WERI-Rb-1 (cell line): ENCODE data around the gene AP1B1.

Experiments used
- DNase-seq: peaks from one replicate; pipeline ENCODE4 v3.0.0-alpha.2; 2020
- H3K27ac ChIP-seq: fragments of 250-450 bp; sonication (Bioruptor Pico); 2 replicates; pipeline ENCODE4 v1.5.1; 2020; ENCODE audit warnings: mild to moderate bottlenecking, moderate library complexity
- H3K27me3 ChIP-seq: fragments of 250-450 bp; sonication (Bioruptor Pico); 2 replicates; pipeline ENCODE4 v1.5.1; 2021; ENCODE audit warnings: mild to moderate bottlenecking, low read depth, moderate library complexity; ENCODE audit not compliant: insufficient read depth, severe bottlenecking
- H3K36me3 ChIP-seq: fragments of 250-450 bp; sonication (Bioruptor Pico); 2 replicates; pipeline ENCODE4 v1.5.1; 2020; ENCODE audit warnings: mild to moderate bottlenecking, moderate library complexity
- H3K4me3 ChIP-seq: 2 replicates; pipeline ENCODE4 v1.5.1; 2011; ENCODE audit warnings: low read depth, mild to moderate bottlenecking, control low read depth, low read length
- H3K9me3 ChIP-seq: fragments of 250-450 bp; sonication (Bioruptor Pico); 2 replicates; pipeline ENCODE4 v1.5.1; 2021; ENCODE audit warnings: mild to moderate bottlenecking, moderate library complexity; ENCODE audit not compliant: severe bottlenecking
- TF ChIP-seq, protein P1 (sequence below): IDR thresholded peaks from 2 replicates; pipeline ENCODE4 v1.5.1; 2011; ENCODE audit warnings: low read depth, mild to moderate bottlenecking, control low read depth, inconsistent platforms, low read length

Gene AP1B1

DNA sequence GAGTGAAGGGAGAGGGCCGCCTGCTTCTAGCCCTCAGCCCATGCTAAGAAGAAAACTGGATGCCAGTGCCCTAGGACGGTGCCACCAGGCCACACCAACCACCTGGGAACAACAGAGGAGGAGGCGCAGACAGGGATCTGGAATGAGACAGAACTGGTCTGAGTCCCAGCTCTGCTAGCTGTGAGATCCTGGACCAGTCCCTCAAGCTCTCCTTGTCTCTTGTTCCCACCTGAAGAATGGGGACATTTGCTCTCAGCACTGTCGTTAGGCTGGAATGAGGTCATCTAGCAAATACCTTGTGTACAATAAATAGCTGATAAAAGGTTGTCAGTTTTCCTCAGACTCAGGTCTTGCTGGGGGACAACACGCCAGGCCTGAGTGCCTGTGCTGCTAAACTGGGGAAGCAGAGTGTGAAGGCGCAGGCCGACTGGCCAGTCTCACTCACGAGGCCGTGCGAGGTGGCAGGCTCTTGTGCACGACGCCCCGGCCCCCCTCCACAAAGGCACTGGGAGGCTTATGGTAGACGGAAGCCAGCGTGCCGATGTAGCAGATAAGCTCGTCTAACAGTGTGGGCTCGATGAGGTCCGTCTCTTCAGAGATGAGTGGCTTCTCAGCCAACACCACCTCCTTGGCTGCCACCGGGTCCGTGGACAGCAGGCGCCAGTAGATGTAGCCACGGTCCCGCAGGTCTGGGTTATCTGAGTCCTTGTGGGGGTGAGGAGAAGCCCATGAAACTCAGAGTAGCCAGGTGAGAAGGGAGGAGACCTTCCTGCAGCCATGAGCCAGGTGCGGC is 47.1 kb downstream of the AP1B1 start:
- H3K4me3 ChIP-seq = no peak overlapping the region
- no peaks in the 10 kb centered on the region for H3K9me3 ChIP-seq
- TF ChIP-seq, protein P1, sequence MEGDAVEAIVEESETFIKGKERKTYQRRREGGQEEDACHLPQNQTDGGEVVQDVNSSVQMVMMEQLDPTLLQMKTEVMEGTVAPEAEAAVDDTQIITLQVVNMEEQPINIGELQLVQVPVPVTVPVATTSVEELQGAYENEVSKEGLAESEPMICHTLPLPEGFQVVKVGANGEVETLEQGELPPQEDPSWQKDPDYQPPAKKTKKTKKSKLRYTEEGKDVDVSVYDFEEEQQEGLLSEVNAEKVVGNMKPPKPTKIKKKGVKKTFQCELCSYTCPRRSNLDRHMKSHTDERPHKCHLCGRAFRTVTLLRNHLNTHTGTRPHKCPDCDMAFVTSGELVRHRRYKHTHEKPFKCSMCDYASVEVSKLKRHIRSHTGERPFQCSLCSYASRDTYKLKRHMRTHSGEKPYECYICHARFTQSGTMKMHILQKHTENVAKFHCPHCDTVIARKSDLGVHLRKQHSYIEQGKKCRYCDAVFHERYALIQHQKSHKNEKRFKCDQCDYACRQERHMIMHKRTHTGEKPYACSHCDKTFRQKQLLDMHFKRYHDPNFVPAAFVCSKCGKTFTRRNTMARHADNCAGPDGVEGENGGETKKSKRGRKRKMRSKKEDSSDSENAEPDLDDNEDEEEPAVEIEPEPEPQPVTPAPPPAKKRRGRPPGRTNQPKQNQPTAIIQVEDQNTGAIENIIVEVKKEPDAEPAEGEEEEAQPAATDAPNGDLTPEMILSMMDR = no peak
- peaks cover 57% of the 10 kb centered on the region for H3K36me3 ChIP-seq
- no peak overlapping the region for H3K27ac ChIP-seq
- H3K27me3 ChIP-seq = no peaks in the 10 kb centered on the region
- DNase-seq = no peak

DNA sequence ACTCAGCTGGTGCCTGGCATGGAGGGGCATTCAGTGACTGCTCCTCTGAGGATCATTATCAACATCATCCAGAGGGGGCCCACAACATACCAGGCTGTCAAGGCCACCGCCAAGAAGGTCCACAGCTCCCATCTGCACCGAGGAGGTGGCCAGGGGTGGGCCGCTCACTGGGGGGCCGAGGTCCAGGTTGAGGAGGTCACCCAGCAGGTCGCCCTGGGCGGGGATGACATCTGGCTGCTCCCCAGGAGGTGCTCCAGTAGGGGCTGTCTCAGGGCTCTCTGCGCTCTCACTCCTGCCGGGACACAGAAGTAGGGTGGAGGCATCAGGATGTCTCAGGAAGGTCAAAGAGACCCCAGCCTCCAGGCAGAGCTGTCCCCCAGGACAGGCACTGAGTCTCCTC is 47.8 kb downstream of the AP1B1 start:
- peaks cover 64% of the 10 kb centered on the region for H3K36me3 ChIP-seq
- no peak for DNase-seq

DNA sequence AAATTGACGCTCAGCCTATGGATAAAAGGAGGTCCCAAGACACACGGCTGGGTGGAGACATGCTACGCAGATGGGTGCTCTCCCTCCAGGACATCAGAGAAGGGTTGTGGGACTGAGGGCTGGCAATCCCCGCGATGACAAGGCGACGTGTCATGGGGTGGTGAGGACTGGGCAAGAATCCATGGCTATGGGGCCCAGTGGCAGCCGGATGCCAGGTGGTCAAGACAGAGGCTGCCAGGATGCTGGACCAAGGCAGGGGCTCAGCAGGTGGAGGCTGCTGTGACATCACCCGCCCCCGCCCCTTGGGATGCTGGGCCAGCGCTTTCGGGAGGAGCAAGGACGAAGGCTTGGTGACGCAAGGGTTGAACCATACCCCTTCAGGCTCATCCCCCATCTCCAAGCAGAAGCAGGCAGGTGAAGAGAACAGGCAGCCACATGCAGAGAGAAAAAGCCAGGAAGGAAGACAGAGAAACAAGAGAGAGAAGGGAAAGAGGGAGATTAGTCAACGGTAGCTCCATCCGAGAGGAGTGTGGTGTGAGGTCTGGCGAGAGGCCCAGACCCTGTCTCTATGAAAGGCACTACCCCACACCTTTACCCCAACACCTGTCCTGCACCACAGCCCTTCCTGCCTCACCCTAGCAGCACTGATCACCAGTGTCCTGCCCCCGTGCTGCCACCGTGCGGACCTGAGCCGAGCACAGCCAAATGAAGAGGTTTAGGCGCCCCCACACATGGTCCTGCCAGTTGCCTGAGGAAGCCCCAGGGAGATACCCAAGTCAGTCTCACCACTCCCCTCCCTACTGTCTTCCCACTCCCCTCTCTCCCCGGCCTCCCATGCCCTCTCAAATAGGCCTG is 48.8 kb downstream of the AP1B1 start:
- TF ChIP-seq, protein P1 = no peak
- no peaks in the 10 kb centered on the region for H3K9me3 ChIP-seq
- H3K36me3 ChIP-seq = peaks cover 67% of the 10 kb centered on the region
- H3K4me3 ChIP-seq = no peak overlapping the region
- no peak for DNase-seq
- H3K27me3 ChIP-seq = no peaks in the 10 kb centered on the region
- H3K27ac ChIP-seq = no peak overlapping the region

More for the DNA sequence above, 47.8 kb downstream of the AP1B1 start:
- Histone ChIP-seq H3K4me3 (no peak overlapping the region), H3K27me3 (no peaks in the 10 kb centered on the region), H3K27ac (no peak overlapping the region), H3K9me3 (no peaks in the 10 kb centered on the region)
- TF ChIP-seq, protein P1 = no peak

DNA sequence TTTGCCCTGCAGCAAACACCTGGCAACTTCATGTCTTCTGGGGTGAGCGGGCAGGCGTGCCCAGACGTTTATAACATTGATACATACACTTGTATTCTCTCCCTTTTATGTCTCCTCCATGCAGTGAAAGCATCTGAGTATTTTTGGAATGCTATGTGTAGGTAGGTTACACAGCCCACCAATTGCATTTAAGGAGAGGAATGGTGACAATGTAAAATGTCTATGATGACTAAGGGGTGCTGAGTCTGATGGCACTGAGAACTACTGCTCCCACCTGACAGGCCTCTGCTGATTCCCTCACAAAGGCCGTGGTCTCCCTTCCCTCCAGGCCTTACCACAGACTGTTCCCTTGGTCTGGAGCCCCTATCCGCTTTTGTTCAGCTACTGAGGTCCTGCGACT is 50.0 kb downstream of the AP1B1 start:
- Histone ChIP-seq H3K27ac (no peak overlapping the region), H3K4me3 (no peak overlapping the region), H3K27me3 (no peaks in the 10 kb centered on the region), H3K9me3 (no peaks in the 10 kb centered on the region), H3K36me3 (peaks cover 75% of the 10 kb centered on the region)
- TF ChIP-seq, protein P1 = no peak
- no peak for DNase-seq

DNA sequence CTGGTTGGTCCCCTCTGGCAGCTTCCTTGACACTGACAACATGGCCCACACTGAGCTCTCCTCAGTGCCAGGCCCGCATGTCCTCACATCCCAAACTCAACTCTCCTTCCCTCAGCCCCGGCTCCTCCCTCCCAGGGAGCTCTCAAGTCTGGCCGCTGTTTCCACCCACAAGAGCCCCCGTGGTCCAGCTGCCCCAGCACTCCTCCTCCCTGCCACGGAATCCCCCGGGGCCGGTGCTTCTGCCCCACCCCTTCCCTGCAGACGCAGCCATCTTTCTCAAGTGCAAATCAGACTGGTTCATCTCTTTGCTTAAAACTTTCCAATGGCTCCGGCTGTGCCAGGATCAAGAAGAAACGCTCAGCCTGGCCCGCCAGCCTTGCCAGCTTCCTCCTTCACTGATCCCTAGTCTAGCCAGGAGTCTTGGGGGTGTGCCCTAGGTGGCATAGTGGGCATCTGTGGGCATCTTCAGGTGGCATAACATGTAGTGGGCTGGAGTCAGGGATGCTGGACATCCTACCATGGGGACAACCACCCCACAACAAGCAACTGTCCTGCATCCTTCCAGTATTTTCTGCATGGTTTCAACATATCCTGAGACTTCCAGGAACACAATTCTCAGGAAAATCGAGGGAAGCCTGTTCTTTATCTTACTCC is 50.6 kb downstream of the AP1B1 start:
- Histone ChIP-seq H3K4me3 (no peak overlapping the region), H3K27ac (no peak overlapping the region), H3K27me3 (no peaks in the 10 kb centered on the region), H3K9me3 (no peaks in the 10 kb centered on the region), H3K36me3 (peaks cover 76% of the 10 kb centered on the region)
- no peak for DNase-seq
- TF ChIP-seq, protein P1 = no peak
